Urinary bladder (tissue), 4 donors: ENCODE measurements around the gene GFER. TPM values are rescaled to one million over a fixed set of nuclear protein-coding genes. Genes with fewer than 3 reads are reported as not detected.
"Not testable (repeated sequence)": the region's sequence is repeated elsewhere in the genome, so short reads cannot be mapped to it uniquely, and the experiment has no call there.

Source experiments
- DNase-seq: peaks from one replicate; pipeline ENCODE4 v3.0.0-alpha.2; 2015; ENCODE audit errors: extremely low spot score
- H3K27ac ChIP-seq: one replicate; pipeline ENCODE4 v1.5.1; 2013; ENCODE audit warnings: low read depth, mild to moderate bottlenecking, moderate library complexity
- H3K36me3 ChIP-seq: one replicate; pipeline ENCODE4 v1.6.1; 2013; ENCODE audit warnings: mild to moderate bottlenecking, moderate library complexity; ENCODE audit not compliant: insufficient read depth
- H3K4me1 ChIP-seq: one replicate; pipeline ENCODE4 v1.6.1; 2013; ENCODE audit warnings: mild to moderate bottlenecking, moderate library complexity; ENCODE audit not compliant: insufficient read depth
- H3K4me3 ChIP-seq: one replicate; pipeline ENCODE4 v1.5.1; 2013; ENCODE audit warnings: low read depth, low read length
- WGBS: extraction: QIAGEN DNeasy Blood & Tissue Kit; methylation state at CpG from one replicate; pipeline ENCODE4 v1.1.7; 2013; 5-methylcytosine and 5-hydroxymethylcytosine counted together
- polyA plus RNA-seq: library from polyadenylated mRNA; stranded (reverse); fragments of 200-250 nt; gene quantifications from one replicate; pipeline ENCODE4 v1.2.3, GENCODE V29; 2013
- small RNA-seq: library from RNA; depleted of rRNA; stranded (forward); fragments of <200 nt; gene quantifications from one replicate; pipeline ENCODE3, GENCODE V24; 2014
- total RNA-seq: library from RNA; depleted of rRNA; stranded (reverse); fragments of >200 nt; gene quantifications from one replicate; pipeline ENCODE4 v1.2.3, GENCODE V29; 2014
- donor health status: healthy with polysubstance abuse.
- donor health status: healthy.

Gene GFER
- total and polyA plus RNA-seq, 2 donors, result 7.7 to 27.8 TPM

GRCh38 chr16:2033057-2033908 lies 49.3 kb downstream of the GFER start:
- H3K4me3 ChIP-seq, result peak overlapping the region; percentile 6
- DNase-seq, result no peak
- peak overlapping the region; percentile 71 for H3K27ac ChIP-seq
- peaks cover 3% of the 10 kb centered on the region for H3K4me1 ChIP-seq
- 17% methylated on average over 37 of the region's 37 CpGs for WGBS
- H3K36me3 ChIP-seq, result no peaks in the 10 kb centered on the region

GRCh38 chr16:2033909-2034695 lies 50.1 kb downstream of the GFER start:
- H3K4me1 ChIP-seq, DNase-seq, H3K36me3 ChIP-seq: not testable (repeated sequence)
- 50% methylated on average over 16 of the region's 32 CpGs for WGBS
- Histone ChIP-seq H3K4me3 (peak overlapping the region; percentile 6), H3K27ac (peak overlapping the region; percentile 71)

- no peak for DNase-seq
- H3K27ac ChIP-seq, result peak overlapping the region; percentile 94
- 67% methylated on average over 17 of the region's 17 CpGs for WGBS
- no peak overlapping the region for H3K4me3 ChIP-seq
- no peaks in the 10 kb centered on the region for H3K36me3 ChIP-seq
- H3K4me1 ChIP-seq, result peaks cover 3% of the 10 kb centered on the region
Observed at GRCh38 chr16:2034696-2035430, 50.9 kb downstream of the GFER start.

GRCh38 chr16:2035431-2036199 lies 51.6 kb downstream of the GFER start:
- WGBS, result 41% methylated on average over 34 of the region's 34 CpGs
- H3K4me1 ChIP-seq, result peaks cover 6% of the 10 kb centered on the region
- H3K4me3 ChIP-seq, result peak overlapping the region; percentile 16
- H3K36me3 ChIP-seq, result no peaks in the 10 kb centered on the region
- H3K27ac ChIP-seq, result peak overlapping the region; percentile 94
- no peak for DNase-seq

- no peaks in the 10 kb centered on the region for H3K36me3 ChIP-seq
- WGBS, result 83% methylated on average over 47 of the region's 47 CpGs
- peak overlapping the region; percentile 94 for H3K27ac ChIP-seq
- no peak for DNase-seq
- no peak overlapping the region for H3K4me3 ChIP-seq
- H3K4me1 ChIP-seq, result peaks cover 6% of the 10 kb centered on the region
Observed at GRCh38 chr16:2036200-2036966, 52.4 kb downstream of the GFER start.

- H3K36me3 ChIP-seq, result no peaks in the 10 kb centered on the region
- no peak for DNase-seq
- no peak overlapping the region for H3K4me3 ChIP-seq
- H3K4me1 ChIP-seq, result peaks cover 6% of the 10 kb centered on the region
- H3K27ac ChIP-seq, result peak overlapping the region; percentile 74
- 88% methylated on average over 15 of the region's 15 CpGs for WGBS
Observed at GRCh38 chr16:2037115-2037514, 53.1 kb downstream of the GFER start.

Small RNA genes within 50 kb of the gene (small RNA-seq; reads per million reads assigned to genes)
- not detected for gene AC005363.2
- not detected for gene RN7SL219P
- gene SNORA10, result not detected
- not detected for gene SNORA64

Other genes with a start within 250 kb of the GFER start
Only the 30 nearest of the 31 such genes appear.
- 19.1 TPM for gene NME3, start 212.7 kb upstream of the GFER start, total RNA-seq
- 121 TPM for gene NME3, start 212.7 kb upstream of the GFER start, polyA plus RNA-seq
- gene EME2, start 211.4 kb upstream of the GFER start, total RNA-seq, result 8.1 TPM
- gene EME2, start 211.4 kb upstream of the GFER start, polyA plus RNA-seq, result 6.3 TPM
- 21.9 TPM for gene MRPS34, start 211.1 kb upstream of the GFER start, total RNA-seq
- 98.2 TPM for gene MRPS34, start 211.1 kb upstream of the GFER start, polyA plus RNA-seq
- 29.2 TPM for gene SPSB3, start 201.6 kb upstream of the GFER start, total RNA-seq
- gene SPSB3, start 201.6 kb upstream of the GFER start, polyA plus RNA-seq, result 81.7 TPM
- 29.5 TPM for gene NUBP2, start 201.2 kb upstream of the GFER start, total RNA-seq
- gene NUBP2, start 201.2 kb upstream of the GFER start, polyA plus RNA-seq, result 82.0 TPM
- 0.11 TPM for gene IGFALS, start 190.5 kb upstream of the GFER start, total RNA-seq
- gene IGFALS, start 190.5 kb upstream of the GFER start, polyA plus RNA-seq, result 0.22 TPM
- 20.9 TPM for gene HAGH, start 157.4 kb upstream of the GFER start, total RNA-seq
- 96.0 TPM for gene HAGH, start 157.4 kb upstream of the GFER start, polyA plus RNA-seq
- gene FAHD1, start 157.0 kb upstream of the GFER start, total RNA-seq, result 35.2 TPM
- 34.0 TPM for gene FAHD1, start 157.0 kb upstream of the GFER start, polyA plus RNA-seq
- gene MEIOB, start 112.0 kb upstream of the GFER start, total RNA-seq, result not detected
- gene MEIOB, start 112.0 kb upstream of the GFER start, polyA plus RNA-seq, result not detected
- gene HS3ST6, start 65.8 kb upstream of the GFER start, total RNA-seq, result 1.8 TPM
- gene HS3ST6, start 65.8 kb upstream of the GFER start, polyA plus RNA-seq, result 1.6 TPM
- gene MSRB1, start 41.0 kb upstream of the GFER start, total RNA-seq, result 4.0 TPM
- 107 TPM for gene MSRB1, start 41.0 kb upstream of the GFER start, polyA plus RNA-seq
- 1.2 TPM for gene RPL3L, start 29.5 kb upstream of the GFER start, total RNA-seq
- gene RPL3L, start 29.5 kb upstream of the GFER start, polyA plus RNA-seq, result not detected
- 71.2 TPM for gene NDUFB10, start 24.7 kb upstream of the GFER start, total RNA-seq
- 308 TPM for gene NDUFB10, start 24.7 kb upstream of the GFER start, polyA plus RNA-seq
- 888 TPM for gene RPS2, start 19.4 kb upstream of the GFER start, total RNA-seq
- gene RPS2, start 19.4 kb upstream of the GFER start, polyA plus RNA-seq, result 3,347 TPM
- not detected for gene RNF151, start 17.3 kb upstream of the GFER start, total RNA-seq
- not detected for gene RNF151, start 17.3 kb upstream of the GFER start, polyA plus RNA-seq
- 10.9 TPM for gene TBL3, start 12.1 kb upstream of the GFER start, total RNA-seq
- gene TBL3, start 12.1 kb upstream of the GFER start, polyA plus RNA-seq, result 50.6 TPM
- gene NOXO1, start 2.7 kb upstream of the GFER start, total RNA-seq, result not detected
- gene NOXO1, start 2.7 kb upstream of the GFER start, polyA plus RNA-seq, result 0.16 TPM
- 2.0 TPM for gene SYNGR3, start 5.8 kb downstream of the GFER start, total RNA-seq
- gene SYNGR3, start 5.8 kb downstream of the GFER start, polyA plus RNA-seq, result 1.8 TPM
- gene ZNF598, start 25.6 kb downstream of the GFER start, total RNA-seq, result 6.3 TPM
- 38.4 TPM for gene ZNF598, start 25.6 kb downstream of the GFER start, polyA plus RNA-seq
- not detected for gene NPW, start 35.6 kb downstream of the GFER start, total RNA-seq
- 0.08 TPM for gene NPW, start 35.6 kb downstream of the GFER start, polyA plus RNA-seq
- gene NHERF2, start 42.7 kb downstream of the GFER start, total RNA-seq, result 25.9 TPM
- gene NHERF2, start 42.7 kb downstream of the GFER start, polyA plus RNA-seq, result 111 TPM
- 13.7 TPM for gene NTHL1, start 63.6 kb downstream of the GFER start, total RNA-seq
- 28.5 TPM for gene NTHL1, start 63.6 kb downstream of the GFER start, polyA plus RNA-seq
- 50.2 TPM for gene TSC2, start 63.8 kb downstream of the GFER start, total RNA-seq
- 55.9 TPM for gene TSC2, start 63.8 kb downstream of the GFER start, polyA plus RNA-seq
- gene PKD1, start 151.7 kb downstream of the GFER start, total RNA-seq, result 79.5 TPM
- gene PKD1, start 151.7 kb downstream of the GFER start, polyA plus RNA-seq, result 197 TPM
- 0.63 TPM for gene RAB26, start 164.4 kb downstream of the GFER start, total RNA-seq
- 0.63 TPM for gene RAB26, start 164.4 kb downstream of the GFER start, polyA plus RNA-seq
- 21.9 TPM for gene TRAF7, start 171.6 kb downstream of the GFER start, total RNA-seq
- gene TRAF7, start 171.6 kb downstream of the GFER start, polyA plus RNA-seq, result 57.0 TPM
- gene CASKIN1, start 212.4 kb downstream of the GFER start, total RNA-seq, result 0.69 TPM
- 0.48 TPM for gene CASKIN1, start 212.4 kb downstream of the GFER start, polyA plus RNA-seq
- 9.3 TPM for gene MLST8, start 221.3 kb downstream of the GFER start, total RNA-seq
- 50.4 TPM for gene MLST8, start 221.3 kb downstream of the GFER start, polyA plus RNA-seq
- gene BRICD5, start 226.7 kb downstream of the GFER start, total RNA-seq, result 4.0 TPM
- gene BRICD5, start 226.7 kb downstream of the GFER start, polyA plus RNA-seq, result 5.0 TPM
- gene PGP, start 230.6 kb downstream of the GFER start, total RNA-seq, result 4.8 TPM
- gene PGP, start 230.6 kb downstream of the GFER start, polyA plus RNA-seq, result 10.5 TPM